Mucosa of descending colon (tissue), 3 donors: ENCODE results near the gene PCED1A. TPM values are rescaled to one million over a fixed set of nuclear protein-coding genes. Genes with fewer than 3 reads are reported as not detected.

Experiments
- ATAC-seq: fragments of 200-7000 bp; cut with Tn5 transposase; one replicate; pipeline ENCODE4 v1.9.1; 2020; ENCODE audit warnings: mild to moderate bottlenecking, moderate library complexity
- DNase-seq, 3 donors: peaks; one replicate each; pipeline ENCODE4 v3.0.0-alpha.2; 2020
- H3K36me3 ChIP-seq: fragments of 200-600 bp; one replicate; pipeline ENCODE4 v1.8.0; 2021; ENCODE audit warnings: low read depth, mild to moderate bottlenecking
- H3K4me1 ChIP-seq: fragments of 200-600 bp; one replicate; pipeline ENCODE4 v1.8.0; 2021; ENCODE audit warnings: low read depth, mild to moderate bottlenecking
- H3K4me3 ChIP-seq: fragments of 200-600 bp; one replicate; pipeline ENCODE4 v1.8.0; 2021; ENCODE audit warnings: mild to moderate bottlenecking
- H3K9me3 ChIP-seq: fragments of 200-600 bp; one replicate; pipeline ENCODE4 v1.8.0; 2021; ENCODE audit warnings: mild to moderate bottlenecking
- CTCF ChIP-seq: fragments of 200-600 bp; IDR thresholded peaks from one replicate; pipeline ENCODE4 v1.8.0; 2022; ENCODE audit warnings: antibody characterized with exemption, mild to moderate bottlenecking
- intact Hi-C, 2 donors: fragments of 100-400 bp; cut with DNase I in 1 of 2; cut with micrococcal nuclease in 1 of 2; formaldehyde crosslinking; loops; one replicate each; pipeline versions ENCODE4 v1.11.0 to v1.11.1; 2022; cut with DNase I, micrococcal nuclease
- total RNA-seq, 3 donors: library from RNA; stranded (reverse); fragmentation: NEBNext Ultra II Directional in 2 of 3; extraction: Animal tissue kit (Norgen Biotek cat#: 25700) in 2 of 3; gene quantifications; one replicate each; pipeline versions ENCODE4 v1.2.1 to v1.2.4, GENCODE V29; 2021 to 2023
- donor health status: DM: no; HTN: no; CAD: no; lungs with moderate emphysema.
- donor health status: DM: no; HTN: no; CAD: no.
- donor health status: DM: no; HTN: yes; CAD: no.

The PCED1A gene
- total RNA-seq, 3 donors from 2014 or later = 21.1 to 35.0 (median 29.6) TPM

DNA sequence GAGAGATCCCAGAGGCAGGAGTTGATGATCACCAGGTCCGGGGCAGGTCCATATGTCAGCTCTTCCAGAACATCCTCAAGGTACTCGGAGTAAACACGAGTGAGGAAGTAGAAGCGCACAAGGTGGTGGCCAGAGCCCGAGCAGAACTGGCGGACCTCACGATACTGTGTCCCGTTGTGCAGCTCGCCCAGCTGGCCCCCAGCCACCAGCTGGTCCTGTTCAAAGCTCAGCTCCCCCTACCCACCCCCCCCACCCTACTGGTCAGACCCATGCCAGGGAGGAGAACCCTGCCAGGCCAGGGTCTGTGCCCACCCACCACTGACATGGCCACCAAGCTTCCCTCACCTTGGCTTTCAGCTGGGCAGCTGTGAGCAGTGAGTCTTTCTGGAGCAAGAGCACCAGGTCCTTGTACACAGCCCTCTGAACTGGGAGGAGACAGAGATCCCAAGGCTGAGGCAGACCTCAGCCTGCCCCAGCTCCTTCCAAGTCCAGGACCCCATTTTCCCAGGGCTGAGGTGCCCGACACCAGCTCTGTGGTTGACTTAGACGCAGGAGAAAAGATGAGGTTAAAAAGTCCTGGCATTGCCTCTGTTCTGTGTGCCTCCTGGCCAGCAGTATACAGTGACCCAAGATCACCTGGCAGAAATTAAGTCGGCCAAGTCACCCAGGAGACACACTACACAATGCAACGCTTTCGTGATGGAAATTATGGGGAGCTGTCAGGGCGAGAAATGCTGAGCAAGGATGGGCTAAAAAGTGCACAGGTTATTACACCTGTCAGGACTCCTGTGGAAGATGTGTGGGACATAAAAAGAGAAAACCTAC lies 1.4 kb downstream of the PCED1A start:
- Histone ChIP-seq H3K4me1 (peaks cover 7% of the 10 kb centered on the region), H3K36me3 (no peaks in the 10 kb centered on the region), H3K9me3 (no peaks in the 10 kb centered on the region), H3K4me3 (no peak overlapping the region)
- no peak for TF ChIP-seq CTCF
- no peak for DNase-seq
- ATAC-seq = no peak
- intact Hi-C loops = no loop called here

DNA sequence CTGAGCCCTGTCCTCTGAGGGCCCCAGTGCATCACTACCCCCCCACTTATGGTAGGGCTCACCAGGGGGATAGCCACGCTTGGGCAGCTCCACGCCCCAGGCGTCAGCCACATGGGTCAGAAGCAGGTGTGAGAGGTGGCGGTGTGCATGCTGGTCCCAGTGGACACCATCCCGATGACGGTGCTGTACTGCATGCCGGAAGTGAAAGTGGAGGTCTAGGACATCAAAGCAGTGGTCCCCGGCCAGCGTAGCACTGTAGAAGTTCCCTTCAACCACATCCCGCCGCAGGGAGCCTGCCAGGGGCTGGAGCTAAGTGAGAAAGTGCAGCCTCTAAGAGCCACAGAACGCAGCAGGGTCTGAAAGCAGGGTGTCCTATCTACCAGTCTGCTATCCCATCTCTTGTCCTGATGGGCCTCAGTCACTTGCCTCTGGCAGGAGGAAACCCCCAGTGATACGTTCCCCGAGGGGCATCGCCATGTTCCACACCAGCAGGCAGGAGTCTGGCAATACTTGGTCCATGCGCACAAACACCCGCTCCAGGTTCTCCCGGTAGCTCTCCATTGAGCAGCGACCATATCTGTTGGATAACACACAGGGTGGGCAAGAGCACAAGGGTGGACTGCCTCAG lies 2.2 kb downstream of the PCED1A start:
- ATAC-seq = no peak

GRCh38 chr20:2837221-2837960 lies 3.1 kb downstream of the PCED1A start:
- peaks cover 7% of the 10 kb centered on the region for H3K4me1 ChIP-seq
- no peaks in the 10 kb centered on the region for H3K9me3 ChIP-seq
- H3K4me3 ChIP-seq = no peak overlapping the region
- H3K36me3 ChIP-seq = no peaks in the 10 kb centered on the region
- intact Hi-C loops = no loop called here
- no peak for DNase-seq
- TF ChIP-seq CTCF = no peak
- no peak for ATAC-seq

More for the DNA sequence above, 2.2 kb downstream of the PCED1A start:
- no peaks in the 10 kb centered on the region for H3K36me3 ChIP-seq
- no peak for TF ChIP-seq CTCF
- peaks cover 7% of the 10 kb centered on the region for H3K4me1 ChIP-seq
- DNase-seq = no peak
- intact Hi-C loops = no loop called here
- H3K9me3 ChIP-seq = no peaks in the 10 kb centered on the region
- no peak overlapping the region for H3K4me3 ChIP-seq

DNA sequence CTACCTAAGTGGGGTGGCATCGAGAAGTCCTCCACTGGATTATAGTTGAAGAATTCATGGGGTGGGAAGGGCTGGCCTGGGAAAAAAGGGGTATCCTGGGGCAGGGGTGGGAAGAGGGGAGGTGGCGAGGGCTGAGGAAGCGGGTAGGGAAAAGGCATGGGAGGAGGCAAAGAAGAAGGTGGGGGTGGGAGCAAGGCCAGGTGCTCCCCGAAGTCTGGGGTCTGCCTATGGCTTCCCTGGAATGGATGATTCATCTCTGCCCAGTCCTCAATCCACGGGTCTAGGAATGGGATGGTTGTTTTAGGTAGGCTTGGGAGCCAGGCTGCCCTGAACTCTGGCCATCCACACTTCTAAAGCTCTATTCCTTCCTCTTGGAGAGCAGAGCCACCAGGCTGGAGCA lies 4.4 kb downstream of the PCED1A start:
- no peak for TF ChIP-seq CTCF
- DNase-seq (no peak), ATAC-seq (no peak)
- no peak overlapping the region for H3K4me3 ChIP-seq
- no peaks in the 10 kb centered on the region for H3K9me3 ChIP-seq
- H3K36me3 ChIP-seq = no peaks in the 10 kb centered on the region
- no peaks in the 10 kb centered on the region for H3K4me1 ChIP-seq
- intact Hi-C loops = no loop called here

- H3K36me3 ChIP-seq = no peaks in the 10 kb centered on the region
- no peak overlapping the region for H3K4me3 ChIP-seq
- no peak for ATAC-seq
- no peak for TF ChIP-seq CTCF
- DNase-seq = no peak
- no peaks in the 10 kb centered on the region for H3K4me1 ChIP-seq
- no peaks in the 10 kb centered on the region for H3K9me3 ChIP-seq
- intact Hi-C loops = no loop called here
Measured at GRCh38 chr20:2835331-2835796, 5.1 kb downstream of the PCED1A start.
